Measurements from ENCODE around the gene TAP2.

Gene TAP2

DNA sequence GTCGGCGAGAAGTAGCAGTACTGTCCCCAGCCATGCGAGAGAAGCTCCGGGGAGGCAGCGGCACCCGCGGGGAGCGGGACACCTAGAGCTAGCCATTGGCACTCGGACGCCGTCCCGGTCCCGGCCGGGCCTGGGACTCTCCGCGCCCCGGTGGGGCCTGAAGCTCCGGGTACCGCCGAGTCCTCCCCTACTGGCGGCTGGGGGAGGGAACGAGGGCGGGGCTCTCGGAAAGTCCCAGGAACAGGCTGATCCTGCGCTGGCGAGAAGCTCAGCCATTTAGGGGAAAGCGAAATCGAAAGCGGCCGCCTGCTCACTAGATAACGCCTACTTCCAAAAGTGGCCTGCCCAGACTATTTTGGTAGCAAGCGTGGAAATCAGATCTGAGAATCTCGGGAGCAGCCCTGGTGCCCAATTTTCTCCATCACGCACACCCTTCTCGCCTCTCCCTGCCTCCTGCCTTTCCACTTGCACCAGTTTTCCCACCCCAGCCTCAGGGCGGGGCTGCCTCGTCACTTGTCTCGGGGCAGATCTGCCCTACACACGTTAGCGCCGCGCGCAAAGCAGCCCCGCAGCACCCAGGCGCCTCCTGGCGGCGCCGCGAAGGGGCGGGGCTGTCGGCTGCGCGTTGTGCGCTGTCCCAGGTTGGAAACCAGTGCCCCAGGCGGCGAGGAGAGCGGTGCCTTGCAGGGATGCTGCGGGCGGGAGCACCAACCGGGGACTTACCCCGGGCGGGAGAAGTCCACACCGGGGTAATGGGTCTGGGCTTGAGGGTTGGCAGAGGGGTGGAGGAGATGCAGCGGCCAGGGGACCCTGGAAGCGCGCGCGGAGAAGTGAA lies 15.2 kb upstream of the TAP2 start, which contains the start of the genes PSMB9 and TAP1:
PSMB9 (plus strand) TSS at position 652 of the 835 bp plus-strand sequence; CDS start at position 690, 38 bp downstream.
TAP1 (minus strand) TSS at position 164 of the 835 bp plus-strand sequence; CDS start at position 96, 68 bp downstream.
- peak; percentile 96 for DNase-seq

DNA sequence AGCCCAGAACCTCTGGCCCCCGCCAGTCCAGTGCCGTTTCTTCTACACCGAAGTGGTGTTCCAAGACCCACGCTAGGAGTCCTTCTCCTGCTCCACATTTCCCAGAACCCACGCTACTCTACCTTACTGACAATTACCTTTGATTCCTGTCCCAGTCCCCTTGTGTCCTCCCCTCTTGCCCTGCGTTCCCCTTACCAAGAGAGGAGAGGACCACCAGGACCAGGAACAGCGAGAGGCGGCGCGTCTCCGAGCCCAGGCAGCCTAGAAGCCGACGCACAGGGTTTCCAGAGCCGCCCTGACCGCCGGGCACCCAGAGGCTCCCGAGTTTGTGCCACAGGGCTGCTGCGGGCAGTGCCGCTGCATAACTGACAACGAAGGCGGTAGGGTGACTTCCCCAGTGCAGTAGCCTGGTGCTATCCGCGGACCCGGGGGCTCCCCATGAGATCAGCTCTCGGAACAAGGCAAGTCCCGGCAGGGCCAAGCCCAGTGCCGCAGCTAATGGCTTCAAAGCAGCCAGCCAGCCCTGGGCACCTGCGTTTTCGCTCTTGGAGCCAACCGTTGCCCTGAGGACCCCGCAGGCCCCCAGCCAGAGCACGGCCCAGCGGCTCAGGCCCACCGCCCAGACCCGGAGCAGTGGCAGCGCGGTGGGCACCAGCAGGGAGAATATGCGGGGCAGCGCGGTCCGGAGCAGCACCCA lies 14.5 kb upstream of the TAP2 start:
- no peak for DNase-seq

DNA sequence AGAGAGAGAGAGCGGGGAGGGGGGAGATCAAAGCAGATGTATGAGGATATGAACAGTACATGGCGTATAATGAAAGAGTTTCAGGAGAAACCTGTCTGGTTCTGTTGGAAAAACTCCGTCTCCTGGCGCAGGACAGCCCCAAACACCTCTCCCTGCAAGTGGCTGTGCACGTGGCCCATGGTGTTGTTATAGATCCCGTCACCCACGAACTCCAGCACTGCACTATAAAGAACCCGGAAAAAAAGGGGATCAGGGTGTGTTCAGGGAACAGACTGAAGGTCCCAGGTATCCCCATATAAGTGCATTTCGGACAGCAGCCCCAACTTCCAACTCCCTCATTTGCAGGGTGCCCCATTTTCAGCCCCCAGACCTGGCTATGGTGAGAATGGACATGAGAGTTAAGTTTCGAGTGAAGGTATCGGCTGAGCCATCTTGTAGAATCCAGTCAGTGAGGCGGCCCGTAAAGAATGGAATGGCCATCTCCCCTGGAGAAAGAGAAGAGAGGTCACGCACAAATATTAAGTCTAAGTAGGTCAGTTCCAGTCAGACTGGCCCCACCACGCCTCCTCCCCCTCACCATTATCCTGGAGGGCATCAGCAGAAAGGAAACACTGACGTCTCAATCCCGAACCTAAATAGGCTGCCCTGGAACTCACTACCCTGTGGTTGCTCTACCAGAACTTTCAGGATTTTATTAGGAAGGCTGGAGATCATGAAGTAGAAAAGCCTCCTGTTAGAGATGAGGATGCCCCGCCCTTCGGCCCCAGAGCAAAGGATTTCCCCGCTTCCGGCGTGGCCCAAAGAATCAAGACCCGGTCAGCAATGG lies 13.7 kb upstream of the TAP2 start:
- no peak for DNase-seq

DNA sequence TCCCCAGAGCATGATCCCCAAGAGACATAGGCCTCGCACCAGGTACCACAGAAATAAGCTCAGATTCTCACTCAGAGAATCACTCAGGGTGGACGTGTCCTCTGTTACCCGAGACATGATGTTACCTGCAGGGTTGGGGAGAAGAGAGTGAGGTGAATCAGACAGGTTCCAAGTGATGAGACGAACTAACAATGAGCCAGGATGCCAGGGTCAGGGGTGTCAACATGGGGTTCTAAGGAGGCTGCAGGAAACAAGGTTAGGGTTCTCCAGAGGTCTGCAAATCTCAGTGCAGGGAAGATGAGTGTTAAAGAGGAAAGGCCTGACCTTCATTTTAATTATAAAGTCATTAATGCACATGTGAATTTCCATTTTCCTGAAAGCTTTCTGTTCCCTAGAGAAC lies 12.5 kb upstream of the TAP2 start:
- no peak for DNase-seq

DNA sequence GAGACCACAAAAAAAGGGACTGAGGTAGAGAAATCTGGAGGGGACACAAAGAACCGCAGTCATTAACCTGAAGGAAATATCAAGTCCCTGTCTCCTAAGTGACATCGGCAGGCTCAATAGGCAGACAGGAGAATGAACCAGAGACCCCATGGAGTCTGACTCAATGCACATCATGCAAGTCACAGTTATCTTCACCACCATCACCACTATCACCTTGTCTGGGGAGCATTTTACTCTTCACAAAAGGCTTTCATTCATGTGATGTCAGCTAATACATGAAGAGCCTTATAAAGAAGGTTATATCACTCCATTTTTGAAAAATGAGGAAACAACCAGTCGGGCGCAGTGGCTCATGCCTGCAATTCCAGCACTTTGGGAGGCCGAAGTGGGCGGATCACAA lies 10.6 kb upstream of the TAP2 start:
- no peak for DNase-seq

DNA sequence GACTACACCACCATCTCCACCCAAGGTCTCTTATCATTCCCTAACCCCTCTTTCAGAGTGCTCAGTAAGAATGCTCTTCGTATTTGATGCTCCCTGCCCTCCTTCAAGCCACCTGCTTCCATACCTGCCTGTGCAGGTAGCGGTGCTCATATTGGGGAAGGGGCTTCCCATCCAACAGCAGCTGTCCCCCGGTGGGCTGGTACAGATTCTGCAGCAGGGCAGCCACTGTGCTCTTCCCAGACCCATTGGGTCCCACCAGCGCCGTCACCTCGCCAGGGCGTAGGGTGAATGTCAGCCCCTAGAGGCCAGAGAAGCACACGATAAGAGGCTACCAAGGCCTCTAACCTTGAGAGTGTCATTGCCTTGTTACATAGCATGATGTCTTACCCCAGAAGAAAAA lies 9.3 kb upstream of the TAP2 start:
- no peak for DNase-seq

DNA sequence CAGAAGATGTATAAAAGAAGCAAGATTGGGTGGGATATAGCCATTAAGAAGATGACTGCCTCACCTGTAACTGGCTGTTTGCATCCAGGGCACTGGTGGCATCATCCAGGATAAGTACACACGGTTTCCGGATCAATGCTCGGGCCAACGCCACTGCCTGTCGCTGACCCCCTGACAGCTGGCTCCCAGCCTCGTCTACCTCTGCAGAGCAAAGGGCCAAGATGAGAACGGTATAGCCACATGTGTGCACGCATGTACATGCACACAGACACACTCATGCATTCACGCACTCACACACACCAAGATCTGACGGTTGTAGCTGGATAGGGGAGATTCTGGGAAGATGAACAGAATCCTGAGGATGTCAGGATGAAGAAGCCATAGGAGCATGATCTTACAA lies 8.5 kb upstream of the TAP2 start:
- no peak for DNase-seq

DNA sequence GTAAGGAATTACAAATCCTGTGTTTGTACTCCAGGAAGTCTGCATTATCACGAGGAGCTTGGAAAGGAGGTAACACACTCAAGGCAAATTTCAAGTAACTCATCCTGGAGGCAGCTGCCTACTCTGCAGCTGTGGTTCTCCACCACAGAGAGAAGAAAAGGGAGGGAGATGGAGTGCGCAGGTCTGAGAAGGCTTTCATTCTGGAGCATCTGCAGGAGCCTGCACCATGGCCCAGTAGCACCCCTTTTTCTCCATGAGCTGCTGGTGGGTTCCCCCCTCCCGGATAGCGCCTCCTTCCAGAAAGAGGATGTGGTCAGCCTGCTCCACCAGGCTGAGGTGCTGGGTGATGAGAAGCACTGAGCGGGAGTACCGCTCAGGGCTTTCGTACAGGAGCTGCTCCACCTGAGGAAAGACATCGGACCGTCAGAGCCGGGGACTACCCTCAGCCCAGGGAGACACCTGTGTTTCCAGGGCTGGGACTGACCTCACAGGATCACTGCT lies 6.9 kb upstream of the TAP2 start:
- DNase-seq: peak; percentile 73

DNA sequence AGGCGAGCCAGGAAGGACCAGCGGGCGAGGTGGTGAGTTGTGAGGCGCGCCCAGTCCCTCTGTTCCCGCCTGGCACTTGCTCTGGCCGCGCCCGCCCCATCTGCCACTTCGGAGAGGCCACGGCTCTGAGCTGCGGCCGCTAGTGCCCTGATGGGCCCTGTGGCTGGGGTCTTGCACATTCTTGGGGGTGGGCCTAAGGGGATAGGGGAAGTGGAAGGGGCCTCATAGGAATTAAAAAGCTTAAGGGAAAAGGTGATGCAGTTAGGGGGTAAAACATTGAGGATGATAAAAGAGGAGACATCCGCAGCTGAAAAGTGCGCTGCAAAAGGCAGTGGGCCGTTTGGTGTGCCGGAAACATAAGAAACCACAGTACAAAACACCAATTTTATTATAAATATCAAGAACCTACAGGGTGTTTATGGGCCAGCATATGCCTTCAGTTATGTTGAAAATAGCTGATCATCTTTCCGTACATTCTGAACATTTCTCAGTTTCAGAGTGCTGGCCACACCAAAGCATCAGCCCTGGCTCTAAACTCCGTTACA lies 6.4 kb upstream of the TAP2 start:
- DNase-seq: no peak

DNA sequence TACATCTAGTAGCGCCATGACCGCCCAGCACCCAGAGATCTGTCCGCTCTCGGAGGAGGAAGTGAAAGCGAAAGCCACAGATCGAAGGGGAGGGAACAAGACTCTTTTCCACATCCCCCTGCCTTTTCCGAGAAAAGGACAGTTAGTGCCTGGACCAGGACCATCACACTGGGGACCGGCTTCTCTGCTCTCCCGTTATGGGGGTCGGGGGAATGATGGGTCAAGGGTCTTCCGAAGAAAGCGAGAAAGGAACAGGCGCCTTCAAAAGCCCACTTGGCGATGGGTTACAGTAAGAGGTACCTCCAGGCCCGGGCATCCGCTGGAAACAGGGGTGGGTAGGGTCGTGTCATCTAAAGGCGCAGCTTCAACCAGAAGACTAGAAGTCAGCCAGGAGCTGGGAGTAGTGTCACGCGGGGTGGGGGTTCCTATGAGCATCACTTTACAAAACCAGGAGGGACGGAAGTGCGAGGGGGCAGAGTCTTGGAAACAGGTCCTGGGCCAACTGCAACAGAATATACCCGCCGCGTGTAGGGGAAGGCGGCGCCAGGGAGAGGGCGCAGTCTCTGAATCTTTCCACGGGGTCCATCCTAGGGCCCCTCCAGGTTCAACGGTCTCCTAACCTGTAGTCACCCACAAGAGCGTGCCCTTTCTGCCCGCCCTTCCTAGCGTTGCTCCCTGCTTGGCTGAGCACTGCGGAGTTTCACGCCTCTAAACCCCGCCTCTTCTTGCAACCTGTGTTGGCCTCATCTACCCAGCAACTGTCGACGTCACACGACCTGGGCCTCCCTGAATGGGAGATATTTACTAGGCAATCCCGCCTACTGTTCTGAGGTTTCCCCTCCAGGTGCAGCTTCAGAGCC lies 5.7 kb upstream of the TAP2 start, which contains the start of gene PSMB8:
PSMB8 (minus strand) TSS at position 69 of the 860 bp plus-strand sequence; CDS start at position 18, 51 bp downstream.
- DNase-seq: peak; percentile 99

DNA sequence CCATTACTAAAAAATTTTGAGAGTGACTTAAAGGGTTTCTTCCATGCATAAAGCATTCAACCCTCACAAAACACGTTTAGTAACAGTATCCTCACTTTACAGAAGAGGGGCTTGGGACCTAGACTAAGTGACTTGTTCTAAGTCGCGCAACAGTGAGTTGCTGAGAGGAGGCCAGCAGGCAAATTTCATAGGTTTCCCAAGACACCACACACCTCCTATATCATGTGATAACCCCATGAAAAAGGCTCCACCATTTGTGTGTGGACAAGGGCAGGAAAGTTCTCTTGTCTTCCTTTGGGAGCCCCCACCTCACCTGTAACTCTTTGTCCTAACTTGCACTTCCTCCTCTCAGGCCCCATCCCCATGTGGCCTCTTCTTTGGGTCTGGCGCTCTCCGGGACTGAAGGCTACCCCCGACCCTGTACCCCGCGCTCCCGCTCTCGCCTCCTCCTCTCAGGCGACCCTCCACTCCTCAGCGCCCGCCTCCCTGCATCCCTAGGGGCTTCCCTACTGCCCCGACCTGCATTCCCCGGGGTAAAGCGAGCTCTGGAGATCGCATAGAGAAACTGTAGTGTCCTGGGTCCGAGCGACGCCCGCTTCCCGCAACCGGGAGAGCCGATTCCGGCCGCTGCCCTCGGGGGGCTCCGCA lies 4.9 kb upstream of the TAP2 start:
- DNase-seq: no peak

DNA sequence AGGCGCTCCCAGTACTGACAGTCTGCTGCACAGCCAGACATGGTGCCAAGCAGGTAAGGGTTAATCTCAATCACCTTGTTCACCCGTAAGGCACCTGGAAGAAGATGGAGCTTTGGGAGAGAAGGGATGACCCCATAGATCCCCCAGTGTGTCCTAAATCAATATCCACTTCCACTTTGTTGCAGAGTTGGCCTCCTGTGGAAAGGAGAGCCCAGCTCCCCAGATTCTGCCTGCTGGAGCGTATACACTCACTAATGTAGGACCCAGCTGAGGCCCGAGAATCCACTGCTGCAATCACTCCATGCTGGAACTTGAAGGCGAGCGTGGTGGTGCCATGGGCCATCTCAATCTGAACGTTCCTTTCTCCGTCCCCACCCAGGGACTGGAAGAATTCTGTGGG lies 4.2 kb upstream of the TAP2 start:
- no peak for DNase-seq

DNA sequence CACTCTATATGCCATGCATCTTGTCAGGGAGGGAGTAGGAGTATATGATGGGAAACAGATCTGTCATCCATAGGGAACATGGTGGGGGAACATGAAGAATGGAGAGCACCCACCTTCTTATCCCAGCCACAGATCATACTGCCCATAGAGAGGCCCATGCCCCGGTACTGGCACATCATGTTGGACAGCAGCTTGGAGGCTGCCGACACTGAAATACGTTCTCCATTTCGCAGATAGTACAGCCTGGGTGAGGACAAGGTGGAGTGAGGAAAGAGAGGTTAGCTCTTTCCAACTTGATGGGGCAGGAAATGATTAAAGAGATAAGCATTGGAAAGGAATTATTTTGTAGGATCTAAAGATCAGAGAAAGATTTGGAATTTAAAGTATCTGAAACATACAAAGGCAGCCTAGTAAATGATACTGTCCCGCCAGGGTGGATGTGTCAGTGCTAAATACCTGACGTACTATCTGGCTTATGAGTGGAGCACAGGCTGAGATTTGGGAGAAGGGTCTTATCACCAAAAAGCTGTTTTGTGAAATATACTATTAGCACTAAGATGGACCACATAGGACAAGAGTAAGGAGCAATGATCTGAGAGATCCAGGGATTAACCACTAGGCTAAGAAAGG lies 3.6 kb upstream of the TAP2 start:
- DNase-seq: no peak

DNA sequence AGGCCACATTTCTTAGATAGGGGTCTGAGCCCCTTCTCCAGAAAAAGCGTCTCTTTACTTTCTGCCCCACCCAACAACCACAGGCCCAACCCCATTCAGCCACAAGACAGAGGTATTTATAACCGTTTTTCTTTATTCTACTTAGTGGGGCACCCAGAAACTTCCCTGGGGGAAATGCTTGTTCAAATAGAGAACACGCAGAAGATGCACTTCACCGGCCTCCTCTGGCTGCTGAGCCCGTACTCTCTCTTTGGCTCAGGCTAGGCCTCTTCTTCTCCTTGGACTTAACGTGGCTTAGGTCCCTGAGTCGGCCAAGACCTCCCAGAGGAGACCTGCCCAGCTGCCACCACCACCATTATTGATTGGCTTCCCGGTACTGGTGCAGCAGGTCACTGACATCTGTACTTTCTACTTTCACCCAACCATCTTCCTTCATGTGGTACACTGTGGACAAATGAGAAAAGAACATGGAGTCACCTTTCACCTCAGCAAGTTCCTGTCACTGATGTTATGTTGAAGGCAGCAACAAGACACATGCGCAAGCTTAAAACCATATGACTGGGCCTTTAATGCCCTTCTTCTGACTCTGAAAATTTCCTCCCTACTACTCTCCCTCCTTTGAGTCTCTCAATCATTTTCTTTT lies 2.2 kb upstream of the TAP2 start:
- peak; percentile 89 for DNase-seq

DNA sequence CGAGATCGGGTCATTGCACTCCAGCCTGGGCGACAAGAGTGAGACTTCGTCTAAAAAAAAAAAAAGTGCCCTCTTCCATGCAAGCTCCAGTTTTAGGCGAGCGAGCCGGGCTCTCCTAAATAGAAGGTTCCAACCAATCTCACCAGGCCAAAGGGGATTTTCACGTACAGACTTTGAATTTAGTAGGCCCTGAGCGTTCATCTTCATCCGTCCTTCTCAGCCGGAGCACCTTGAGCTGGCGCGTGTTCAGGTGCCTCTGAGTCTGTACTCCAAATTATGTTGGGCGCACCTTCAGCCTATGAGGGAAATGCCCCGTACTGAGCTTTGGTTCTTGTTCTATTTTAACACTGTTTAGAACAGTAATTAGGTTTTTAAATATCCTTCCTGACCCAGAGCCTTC lies 817 bp upstream of the TAP2 start:
- no peak for DNase-seq

DNA sequence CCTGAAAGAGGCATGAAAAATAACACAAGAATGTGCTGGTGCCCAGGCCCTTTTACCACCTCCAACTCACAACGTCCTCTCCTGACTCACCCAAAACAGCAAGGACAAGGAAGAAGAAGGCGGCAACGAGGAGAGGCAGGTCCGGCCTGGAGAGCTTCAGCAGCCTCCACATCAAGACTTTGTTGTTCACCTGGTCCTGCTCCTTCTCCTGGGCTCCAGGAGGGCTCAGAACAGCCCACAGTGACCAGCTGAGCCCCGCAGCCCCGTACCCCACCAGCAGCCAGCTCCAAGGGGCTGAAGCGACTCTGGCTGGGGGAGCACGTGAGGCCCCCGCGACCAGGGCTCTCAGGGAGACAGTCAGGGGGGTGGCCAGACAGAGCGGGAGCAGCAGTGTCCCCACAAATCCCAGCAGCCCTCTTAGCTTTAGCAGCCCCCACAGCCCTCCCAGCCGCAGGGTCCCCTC lies 857 bp downstream of the TAP2 start:
- no peak for DNase-seq

DNA sequence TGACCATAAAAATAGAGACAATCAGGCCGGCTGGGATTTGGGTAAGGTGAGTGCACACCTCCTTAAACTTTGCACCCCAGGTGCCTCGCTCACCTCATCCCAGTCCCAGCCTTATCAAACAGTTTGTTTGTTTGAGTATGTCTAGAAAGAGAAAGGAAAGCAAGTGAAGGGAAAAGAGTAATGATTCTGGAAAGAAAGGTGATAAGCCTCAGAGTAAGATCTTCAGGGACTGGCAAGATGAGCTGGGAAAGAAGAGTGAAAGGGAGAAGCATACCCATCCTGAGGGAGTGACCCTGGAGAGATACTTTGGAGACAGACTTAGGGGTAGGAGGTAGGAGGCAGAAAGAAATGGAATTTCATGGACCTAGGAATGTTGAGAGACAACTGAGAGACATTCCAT lies 1.7 kb downstream of the TAP2 start:
- DNase-seq: no peak

DNA sequence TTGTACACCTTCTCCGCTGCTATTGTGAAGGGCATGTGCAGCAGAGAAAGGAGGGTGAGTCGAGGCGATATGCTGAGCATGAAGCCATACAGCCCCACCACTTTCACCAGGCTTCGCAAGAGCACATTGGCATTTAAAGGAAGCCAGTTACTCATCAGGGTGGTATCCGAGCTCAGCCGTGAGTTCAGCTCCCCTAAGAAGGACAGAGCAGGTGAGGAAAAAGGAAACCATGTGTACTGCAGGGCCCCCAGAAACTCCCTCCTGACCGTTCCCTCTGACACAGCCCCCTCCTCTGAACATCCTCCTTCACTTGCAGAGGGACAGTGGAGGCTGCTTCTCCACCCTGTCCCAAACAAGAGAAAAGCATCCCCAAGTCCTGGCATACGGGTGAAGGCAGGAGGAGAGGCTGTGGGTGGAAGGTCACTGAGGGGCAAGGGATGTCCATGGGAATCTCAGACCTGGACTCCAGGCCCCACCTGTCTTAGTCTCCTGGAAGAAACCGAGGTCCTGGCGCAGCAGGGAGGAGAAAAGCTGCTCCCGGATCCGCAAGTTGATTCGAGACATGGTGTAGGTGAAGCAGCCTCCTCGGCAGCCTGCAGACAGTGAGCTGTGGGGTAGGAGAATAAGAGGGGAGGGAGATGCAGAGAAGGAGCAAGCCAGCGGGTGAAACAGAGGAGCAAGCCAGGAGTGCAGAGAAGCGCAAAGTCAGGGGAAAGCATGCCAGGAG lies 3.2 kb downstream of the TAP2 start:
- no peak for DNase-seq

DNA sequence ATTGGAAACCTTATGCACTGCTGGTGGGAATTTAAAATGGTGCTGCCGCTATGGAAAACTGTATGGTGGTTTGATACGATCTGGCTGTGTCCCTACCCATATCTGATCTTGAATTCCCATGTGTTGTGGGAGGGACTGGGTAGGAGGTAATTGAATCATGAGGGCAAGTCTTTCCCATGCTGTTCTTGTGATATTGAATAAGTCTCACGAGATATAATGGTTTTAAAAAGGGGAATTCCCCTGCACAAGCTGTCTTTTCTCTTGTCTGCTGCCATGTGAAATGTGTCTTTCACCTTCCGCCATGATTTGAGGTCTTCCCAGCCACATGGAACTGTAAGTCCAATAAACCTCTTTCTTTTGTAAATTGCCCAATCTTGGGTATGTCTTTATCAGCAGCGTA lies 4.9 kb downstream of the TAP2 start:
- no peak for DNase-seq
